CD4-positive, alpha-beta T cell treated with Interleukin-1 beta for 1 hour (primary cell): ENCODE results near the gene MB21D2.
"Not testable (repeated sequence)": the region's sequence is repeated elsewhere in the genome, so short reads cannot be mapped to it uniquely, and the experiment has no call there.

Experiments used
- DNase-seq, 2 donors: peaks; one replicate each; pipeline ENCODE4 v3.0.0-alpha.2; 2020 to 2022

MB21D2 gene, protein sequence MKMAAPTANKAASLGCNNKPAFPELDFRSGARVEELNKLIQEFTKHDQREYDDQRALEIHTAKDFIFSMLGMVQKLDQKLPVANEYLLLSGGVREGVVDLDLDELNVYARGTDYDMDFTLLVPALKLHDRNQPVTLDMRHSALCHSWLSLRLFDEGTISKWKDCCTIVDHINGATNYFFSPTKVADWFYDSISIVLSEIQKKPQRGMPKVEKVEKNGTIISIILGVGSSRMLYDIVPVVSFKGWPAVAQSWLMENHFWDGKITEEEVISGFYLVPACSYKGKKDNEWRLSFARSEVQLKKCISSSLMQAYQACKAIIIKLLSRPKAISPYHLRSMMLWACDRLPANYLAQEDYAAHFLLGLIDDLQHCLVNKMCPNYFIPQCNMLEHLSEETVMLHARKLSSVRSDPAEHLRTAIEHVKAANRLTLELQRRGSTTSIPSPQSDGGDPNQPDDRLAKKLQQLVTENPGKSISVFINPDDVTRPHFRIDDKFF

DNA sequence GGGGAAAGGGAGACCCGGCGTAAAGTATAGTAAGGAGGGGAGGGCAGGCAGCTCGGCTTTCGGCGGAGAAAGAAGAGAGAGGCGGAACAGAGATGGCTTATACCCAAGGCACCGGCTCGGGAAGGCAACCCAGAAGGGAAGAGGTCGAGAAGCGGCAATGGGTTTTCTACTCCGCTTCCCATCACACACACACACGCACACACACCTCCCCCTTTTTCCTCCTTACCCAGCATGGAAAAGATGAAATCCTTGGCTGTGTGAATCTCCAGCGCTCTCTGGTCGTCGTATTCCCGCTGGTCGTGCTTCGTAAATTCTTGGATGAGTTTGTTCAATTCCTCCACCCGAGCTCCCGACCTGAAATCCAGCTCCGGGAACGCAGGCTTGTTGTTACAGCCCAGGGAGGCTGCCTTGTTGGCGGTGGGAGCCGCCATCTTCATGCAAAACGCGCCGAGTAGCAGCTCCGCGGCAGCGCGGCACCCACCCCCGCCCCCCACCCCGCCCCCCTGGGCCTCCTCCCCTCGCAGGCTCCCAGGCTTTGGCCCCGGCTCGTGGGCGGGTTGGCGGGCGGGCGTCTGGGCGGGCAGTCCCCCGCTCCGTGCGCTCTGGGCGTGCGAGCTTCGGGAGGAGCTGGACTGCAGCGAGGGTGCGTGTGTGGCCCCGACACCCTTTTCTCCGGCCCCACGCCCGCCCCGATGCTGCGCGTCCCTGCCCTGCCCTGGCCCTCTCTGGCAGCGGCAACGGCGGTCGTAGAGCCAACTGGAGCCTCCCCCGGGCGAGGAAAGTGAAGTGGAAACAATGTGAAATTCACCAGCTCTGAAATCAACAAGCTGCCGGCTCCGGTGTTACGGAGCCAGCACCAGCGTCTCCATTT, at the start of gene MB21D2:
Gene MB21D2 (minus strand): TSS at position 453 of the 871 bp plus-strand sequence. CDS start 16 bp downstream, at position 437.
- DNase-seq: peak; percentile 45 to 55

DNA sequence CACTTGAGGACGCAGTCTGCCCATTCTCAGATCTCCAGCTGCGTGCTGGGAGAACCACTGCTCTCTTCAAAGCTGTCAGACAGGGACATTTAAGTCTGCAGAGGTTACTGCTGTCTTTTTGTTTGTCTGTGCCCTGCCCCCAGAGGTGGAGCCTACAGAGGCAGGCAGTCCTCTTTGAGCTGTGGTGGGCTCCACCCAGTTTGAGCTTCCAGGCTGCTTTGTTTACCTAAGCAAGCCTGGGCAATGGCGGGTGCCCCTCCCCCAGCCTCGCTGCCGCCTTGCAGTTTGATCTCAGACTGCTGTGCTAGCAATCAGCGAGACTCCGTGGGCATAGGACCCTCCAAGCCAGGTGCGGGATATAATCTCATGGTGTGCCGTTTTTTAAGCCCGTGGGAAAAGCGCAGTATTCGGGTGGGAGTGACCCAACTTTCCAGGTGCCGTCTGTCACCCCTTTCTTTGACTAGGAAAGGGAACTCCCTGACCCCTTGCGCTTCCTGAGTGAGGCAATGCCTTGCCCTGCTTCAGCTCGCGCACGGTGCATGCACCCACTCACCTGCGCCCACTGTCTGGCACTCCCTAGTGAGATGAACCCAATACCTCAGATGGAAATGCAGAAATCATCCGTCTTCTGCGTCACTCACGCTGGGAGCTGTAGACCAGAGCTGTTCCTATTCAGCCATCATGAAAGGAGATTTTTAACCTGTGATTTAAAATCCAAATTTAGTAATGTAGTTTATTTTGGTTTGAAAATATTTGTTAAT, 47.5 kb upstream of the MB21D2 start:
- DNase-seq: not testable (repeated sequence)

DNA sequence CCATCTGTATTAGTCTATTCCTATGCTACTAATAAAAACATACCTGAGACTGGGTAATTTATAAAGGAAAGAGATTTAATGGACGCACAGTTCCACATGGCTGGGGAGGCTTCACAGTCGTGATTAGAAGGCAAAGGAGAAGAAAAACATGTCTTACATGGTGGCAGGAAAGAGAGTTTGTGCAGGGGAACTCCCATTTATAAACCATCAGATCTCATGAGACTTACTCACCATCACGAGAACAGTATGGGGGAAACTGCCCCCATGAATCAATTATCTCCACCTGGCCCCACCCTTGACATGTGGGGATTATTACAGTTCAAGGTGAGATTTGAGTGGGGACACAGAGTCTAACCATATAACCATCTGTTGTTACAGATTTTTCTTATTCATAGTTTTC, 42.1 kb upstream of the MB21D2 start:
- DNase-seq: no peak

GRCh38 chr3:192958219-192958872, 40.7 kb upstream of the MB21D2 start:
- DNase-seq: no peak

DNA sequence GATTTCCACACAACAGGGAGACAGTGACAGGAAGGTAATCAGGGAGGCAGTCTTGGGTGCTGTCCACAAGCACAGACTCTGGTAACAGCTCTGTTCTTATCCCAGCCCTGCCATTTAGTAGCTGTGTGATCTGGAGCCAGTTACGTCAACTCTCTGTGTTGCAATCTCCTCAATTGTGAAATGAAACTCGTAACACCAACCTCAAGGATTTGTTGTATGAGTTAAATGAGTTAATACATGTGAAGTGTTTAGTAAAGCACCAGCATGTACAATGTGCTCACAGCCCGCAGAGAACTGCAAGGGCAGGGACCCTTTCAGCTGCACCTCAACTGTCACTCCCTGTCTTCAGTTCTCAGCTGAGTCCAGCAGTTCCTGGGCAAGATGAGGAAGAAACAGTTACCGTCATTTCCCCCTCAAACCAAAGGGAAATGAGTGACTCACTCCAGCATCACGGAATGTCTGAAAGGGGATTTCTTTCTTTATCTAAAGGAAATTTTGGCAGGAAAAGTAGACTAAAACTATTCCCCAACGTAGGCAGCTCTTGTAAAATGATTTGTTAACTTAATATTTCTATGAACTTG, 39.9 kb upstream of the MB21D2 start:
- peak; percentile 6 to 57 for DNase-seq

- DNase-seq: no peak
These were observed 36.3 kb upstream of the MB21D2 start for GRCh38 chr3:192953926-192954325.

DNA sequence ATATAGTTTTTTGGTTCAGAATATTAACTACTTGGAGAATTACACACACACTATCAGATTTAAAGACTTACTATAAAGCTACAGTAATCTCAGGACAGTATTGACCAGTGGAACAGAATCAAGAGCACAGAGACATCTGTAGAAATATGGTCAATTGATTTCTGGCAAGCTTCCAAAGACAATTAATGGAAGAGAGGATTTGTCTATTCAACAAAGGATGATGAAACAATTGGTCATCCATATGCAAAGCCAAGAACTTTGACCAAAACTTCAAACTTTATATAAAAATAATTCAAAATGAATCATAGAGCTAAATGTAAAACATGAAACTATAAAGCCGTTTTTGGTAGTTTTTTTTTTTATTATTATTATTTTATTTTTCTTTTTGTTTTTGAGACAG, 29.8 kb upstream of the MB21D2 start:
- DNase-seq: no peak

DNA sequence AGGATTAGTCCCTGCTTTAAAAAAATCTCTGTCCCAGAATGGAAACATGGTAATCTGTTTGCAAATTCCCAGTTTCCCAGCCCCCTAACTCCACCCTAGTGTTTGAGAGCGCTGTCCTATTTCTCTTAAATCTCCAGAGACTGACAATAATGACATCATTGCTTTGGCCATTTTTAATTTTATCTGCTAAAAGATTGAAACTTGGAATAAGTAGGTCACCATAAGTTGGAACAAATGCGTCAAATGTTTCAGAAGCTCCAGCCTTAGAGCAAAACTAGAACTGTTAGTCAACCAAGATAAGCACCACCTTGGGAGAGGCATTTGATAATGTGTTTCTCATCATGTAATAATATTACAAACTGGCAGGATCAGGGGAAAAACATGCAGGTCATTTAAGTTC, 25.7 kb upstream of the MB21D2 start:
- DNase-seq: no peak

GRCh38 chr3:192942625-192943024, 25.0 kb upstream of the MB21D2 start:
- DNase-seq: no peak

DNA sequence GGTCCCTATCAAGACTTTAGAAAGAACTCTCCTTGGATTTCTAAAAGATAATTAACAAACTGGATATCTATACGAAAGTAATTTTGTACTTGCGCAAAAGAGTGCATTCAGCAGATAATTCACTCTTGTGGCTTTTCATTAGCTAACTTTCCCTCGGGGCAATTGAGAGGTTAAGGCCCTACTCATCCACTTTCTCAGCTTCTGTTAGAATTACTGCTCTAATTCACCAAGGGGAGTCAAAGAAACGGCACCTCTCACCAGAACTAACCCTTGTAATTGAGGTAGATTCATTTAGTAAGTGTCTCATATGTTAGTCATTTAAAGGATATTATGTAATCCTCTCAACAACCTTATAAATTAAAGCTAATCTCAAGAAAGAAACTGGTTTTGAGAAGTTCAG, 22.5 kb upstream of the MB21D2 start:
- DNase-seq: no peak

DNA sequence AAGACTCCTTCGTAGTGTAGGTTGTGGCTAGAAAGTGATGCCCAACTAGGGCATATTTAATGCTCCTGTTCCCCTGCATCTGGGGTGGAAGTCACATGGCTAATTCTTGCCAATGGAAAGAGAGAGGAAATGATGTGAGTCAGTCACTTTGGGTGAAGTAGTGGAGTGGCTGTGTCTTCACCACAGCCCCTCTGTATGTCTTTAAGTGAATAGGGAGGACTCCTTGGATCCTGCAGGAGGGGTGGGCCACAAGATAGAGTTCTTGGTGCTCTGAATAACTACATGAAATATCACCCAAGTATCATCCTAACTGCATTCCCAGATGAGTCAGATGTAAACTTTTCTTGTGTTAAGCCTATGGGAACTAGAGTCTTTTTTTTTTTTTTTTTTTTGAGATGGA, 17.8 kb upstream of the MB21D2 start:
- no peak for DNase-seq

GRCh38 chr3:192933779-192934460, 16.3 kb upstream of the MB21D2 start:
- DNase-seq: no peak

- no peak for DNase-seq
These were observed 15.6 kb upstream of the MB21D2 start for GRCh38 chr3:192933259-192933658.

DNA sequence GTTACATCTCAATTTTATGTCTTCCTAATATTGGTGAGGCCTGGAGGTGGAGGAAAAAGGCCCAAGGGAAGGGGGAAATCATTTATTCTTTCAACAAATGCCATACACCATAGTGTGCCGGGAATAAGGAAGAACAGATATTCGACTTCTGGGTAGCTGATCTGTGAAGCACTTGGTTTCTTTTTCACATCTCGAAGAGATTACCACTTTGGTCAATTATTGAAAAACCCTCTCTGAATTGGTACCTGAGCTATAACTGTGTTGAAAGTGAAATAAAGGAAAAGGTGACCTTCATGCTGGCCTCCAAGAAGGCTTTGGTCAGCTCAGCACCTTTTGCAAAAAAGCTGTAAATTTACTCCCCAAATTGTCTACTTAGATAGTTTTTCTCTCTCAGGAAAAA, 14.2 kb upstream of the MB21D2 start:
- no peak for DNase-seq

GRCh38 chr3:192930577-192930976, 12.9 kb upstream of the MB21D2 start:
- no peak for DNase-seq

- no peak for DNase-seq
These were observed 12.3 kb upstream of the MB21D2 start for GRCh38 chr3:192929755-192930547.

GRCh38 chr3:192929146-192929545, 11.5 kb upstream of the MB21D2 start:
- DNase-seq: no peak

GRCh38 chr3:192928720-192929119, 11.1 kb upstream of the MB21D2 start:
- no peak for DNase-seq

- DNase-seq: no peak
These were observed 10.4 kb upstream of the MB21D2 start for GRCh38 chr3:192928016-192928415.

DNA sequence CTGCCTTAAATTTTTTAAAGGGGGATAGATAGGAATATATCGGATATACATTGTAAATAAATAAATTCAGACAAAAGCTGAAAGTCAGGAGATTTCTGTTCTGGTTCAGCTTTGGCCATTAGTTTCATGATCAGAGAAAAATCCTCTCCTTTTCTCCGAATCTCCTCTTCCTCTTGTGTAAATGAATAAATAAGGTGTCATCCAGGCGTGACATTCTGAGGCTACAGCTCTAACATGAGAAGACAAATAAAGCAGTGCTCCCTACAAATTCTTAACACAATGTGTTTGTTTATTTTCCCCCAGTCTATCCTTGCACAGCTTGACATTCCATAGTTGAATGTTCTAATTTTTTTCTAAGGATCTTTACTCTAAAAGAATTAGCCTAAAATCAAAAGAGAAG, 9.4 kb upstream of the MB21D2 start:
- no peak for DNase-seq

DNA sequence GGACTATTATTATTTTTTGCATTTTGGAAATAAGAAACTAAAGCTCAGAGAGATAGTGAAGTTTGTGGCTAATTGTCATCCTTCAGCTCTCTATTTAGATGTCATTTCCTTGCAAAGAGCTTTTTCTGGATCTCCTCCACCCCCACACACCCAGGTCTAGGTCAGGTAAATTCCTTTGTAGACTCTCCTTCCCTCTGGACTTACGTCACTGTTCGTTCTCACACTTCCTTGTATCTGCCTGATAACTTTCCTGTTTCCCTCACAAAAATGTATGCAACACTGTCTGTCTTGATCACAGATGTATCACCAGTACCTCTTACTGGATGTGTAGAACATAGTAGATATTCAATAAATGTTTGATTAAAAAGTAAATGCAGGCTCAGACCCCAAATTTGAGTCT, 6.1 kb upstream of the MB21D2 start:
- no peak for DNase-seq
